K562 (cell line): ENCODE data around the gene AICDA. TPM values are rescaled to one million over a fixed set of nuclear protein-coding genes. Genes with fewer than 3 reads are reported as not detected.

ENCODE experiments used
- ATAC-seq: fragments of 200-7000 bp; cut with Tn5 transposase; 3 replicates; pipeline ENCODE4 v1.9.1; 2020; ENCODE audit warnings: moderate library complexity
- BruUV-seq: library from RNA; stranded (reverse); fragments of 400-500 nt; replicated peaks from 2 replicates; lab custom pipeline; 2021; lab: Mats Ljungman, UMichigan
- CTCF ChIA-PET: fragments of 300-600 bp; formaldehyde crosslinking; extraction: SDS; loops from one replicate; lab custom pipeline; 2021; ENCODE audit warnings: low intra/inter-chr PET ratio; lab: Yijun Ruan, JAX
- POLR2A ChIA-PET: fragments of 300-600, 350-650 bp; sonication (Branson Sonifier 250); formaldehyde crosslinking; extraction: SDS; loops from one replicate; lab custom pipeline; 2021; ENCODE audit warnings: antibody characterized with exemption, inconsistent platforms; lab: Yijun Ruan, JAX
- DNase-seq, 4 experiments: peaks; one replicate each; pipeline versions ENCODE4 v3.0.0 to v3.0.0-alpha.2; 2011 to 2018; ENCODE audit warnings: low spot score in 3 of 4, mixed read lengths in 3 of 4; ENCODE audit errors: extremely low read depth in 1 of 4
- FAIRE-seq: peaks from 2 replicates; lab custom pipeline; 2011; peaks lifted over from hg19 to GRCh38; lab: Jason Lieb, UNC
- H2AFZ ChIP-seq: 2 replicates; pipeline ENCODE4 v1.6.0; 2011; ENCODE audit warnings: low read depth, low read length, control low read depth, inconsistent platforms
- H3K27ac ChIP-seq: fragments of 200-600 bp; 3 replicates; pipeline ENCODE4 v1.8.0; 2011; ENCODE audit warnings: low read depth, mild to moderate bottlenecking, control low read depth, inconsistent platforms, low read length, moderate library complexity, mixed read lengths; ENCODE audit errors: extremely low read depth
- H3K27me3 ChIP-seq, 2 experiments: fragments of 300-600 bp in 1 of 2; 2 replicates in 1 of 2; 3 replicates in 1 of 2; pipeline versions ENCODE4 v1.6.0 to v1.8.0; 2011; ENCODE audit warnings: inconsistent platforms in 2 of 2, low read length in 2 of 2, mild to moderate bottlenecking in 1 of 2, mixed read lengths in 1 of 2, moderate library complexity in 1 of 2; ENCODE audit not compliant: control insufficient read depth in 2 of 2, insufficient read depth in 2 of 2
- H3K36me3 ChIP-seq: fragments of 300-600 bp; 3 replicates; pipeline ENCODE4 v1.8.0; 2011; ENCODE audit warnings: mild to moderate bottlenecking, low read length, inconsistent platforms; ENCODE audit not compliant: control insufficient read depth, insufficient read depth
- H3K4me1 ChIP-seq, 2 experiments: fragments of 200-600 bp in 1 of 2; replicated peaks in 1 of 2; 2 replicates in 1 of 2; 3 replicates in 1 of 2; pipeline versions ENCODE4 v1.5.1 to v1.8.0; 2011; ENCODE audit warnings: inconsistent platforms in 2 of 2, low read length in 2 of 2, mild to moderate bottlenecking in 1 of 2, mixed read lengths in 1 of 2, moderate library complexity in 1 of 2; ENCODE audit not compliant: control insufficient read depth in 2 of 2, insufficient read depth in 2 of 2
- H3K4me2 ChIP-seq: 2 replicates; pipeline ENCODE4 v1.6.1; 2011; ENCODE audit warnings: low read length, control low read depth, inconsistent platforms, mixed read lengths; ENCODE audit not compliant: insufficient read depth
- H3K4me3 ChIP-seq: fragments of 200-600 bp; sonication (generic), shearing (Covaris generic); 2 replicates; pipeline ENCODE4 v1.5.1; 2016; ENCODE audit warnings: control low read depth, inconsistent platforms
- H3K79me2 ChIP-seq: fragments of 200-600 bp; 3 replicates; pipeline ENCODE4 v1.8.0; 2011; ENCODE audit warnings: low read length, inconsistent platforms; ENCODE audit not compliant: control insufficient read depth, insufficient read depth
- H3K9ac ChIP-seq, 2 experiments: 2 replicates each; pipeline versions ENCODE4 v1.6.0 to v1.6.1; 2011; ENCODE audit warnings: low read depth in 2 of 2, low read length in 2 of 2, control low read depth in 1 of 2, inconsistent platforms in 1 of 2, mild to moderate bottlenecking in 1 of 2, mixed read lengths in 1 of 2; ENCODE audit not compliant: insufficient read depth in 1 of 2
- H3K9me1 ChIP-seq: one replicate; pipeline ENCODE4 v1.6.0; 2011; ENCODE audit warnings: inconsistent platforms, mild to moderate bottlenecking, low read length, moderate library complexity; ENCODE audit not compliant: control insufficient read depth, insufficient read depth
- H3K9me3 ChIP-seq: replicated peaks from 2 replicates; pipeline ENCODE4 v1.5.1; 2011; ENCODE audit warnings: low read depth, low read length, inconsistent platforms; ENCODE audit not compliant: control insufficient read depth, insufficient read depth
- H4K20me1 ChIP-seq: replicated peaks from 2 replicates; pipeline ENCODE4 v1.6.1; 2011; ENCODE audit warnings: low read length, inconsistent platforms, mixed read lengths; ENCODE audit not compliant: control insufficient read depth, insufficient read depth
- ATF1 ChIP-seq, 2 experiments: fragments of 450-650 bp in 1 of 2; IDR thresholded peaks; 2 replicates each; pipeline ENCODE4 v1.6.1; 2016; ENCODE audit warnings: missing compliant biosample characterization in 1 of 2, missing genetic modification characterization in 1 of 2
- CBX5 ChIP-seq: IDR thresholded peaks from 2 replicates; pipeline ENCODE4 v1.6.1; 2014; ENCODE audit warnings: low read depth, borderline replicate concordance
- KAT7 ChIP-seq: sonication (generic); formaldehyde crosslinking; IDR thresholded peaks from 2 replicates; pipeline ENCODE4 v1.8.0; 2022; ENCODE audit warnings: missing genetic modification reagents, mild to moderate bottlenecking, borderline replicate concordance
- NFIC ChIP-seq: fragments of 450-650 bp; IDR thresholded peaks from 2 replicates; pipeline ENCODE4 v1.6.1; 2017; ENCODE audit warnings: mild to moderate bottlenecking, inconsistent platforms
- USF1 ChIP-seq: sonication (generic); formaldehyde crosslinking; IDR thresholded peaks from 2 replicates; pipeline ENCODE4 v1.9.0; 2022; ENCODE audit warnings: mild to moderate bottlenecking, missing genetic modification reagents
- ZBTB11 ChIP-seq, 3 experiments: fragments of 200-800 bp in 1 of 3; fragments of 250-450 bp in 1 of 3; fragments of 450-650 bp in 1 of 3; sonication (Bioruptor Pico) in 1 of 3; sonication (Bioruptor generic) in 1 of 3; formaldehyde crosslinking in 1 of 3; IDR thresholded peaks; 2 replicates each; pipeline versions ENCODE4 v1.6.1 to v1.8.0; 2016 to 2022; ENCODE audit warnings: mild to moderate bottlenecking in 2 of 3, missing genetic modification characterization in 2 of 3, missing compliant biosample characterization in 1 of 3, moderate library complexity in 1 of 3
- ZNF121 ChIP-seq: sonication (generic); formaldehyde crosslinking; conservative IDR thresholded peaks from 2 replicates; pipeline ENCODE4 v1.8.0; 2022; ENCODE audit warnings: missing genetic modification reagents
- ZNF431 ChIP-seq: sonication (generic); formaldehyde crosslinking; IDR thresholded peaks from 2 replicates; pipeline ENCODE4 v1.8.0; 2022; ENCODE audit warnings: mild to moderate bottlenecking, missing genetic modification reagents
- ZNF740 ChIP-seq, 3 experiments: fragments of 200-800 bp in 1 of 3; sonication (Bioruptor generic) in 1 of 3; sonication (generic) in 1 of 3; formaldehyde crosslinking in 1 of 3; IDR thresholded peaks; 2 replicates each; pipeline versions ENCODE4 v1.6.1 to v1.8.0; 2016 to 2022; ENCODE audit warnings: mild to moderate bottlenecking in 2 of 3, missing compliant biosample characterization in 2 of 3, missing genetic modification characterization in 2 of 3, missing genetic modification reagents in 1 of 3
- WGBS: fragments of 100-300 bp; shearing (Covaris generic); methylation state at CpG from one replicate; pipeline ENCODE4 v1.1.6; 2016; ENCODE audit warnings: low coverage, mixed read lengths; ENCODE audit not compliant: insufficient coverage; ENCODE audit errors: missing lambda C conversion rate; 5-methylcytosine and 5-hydroxymethylcytosine counted together
- in situ Hi-C: fragments of 300-500 bp; cut with MboI; formaldehyde crosslinking; loops from 4 replicates; pipeline ENCODE4 v1.15.0; 2018; ENCODE audit warnings: inconsistent platforms, mixed read lengths
- intact Hi-C: fragments of 100-400 bp; cut with micrococcal nuclease; formaldehyde crosslinking; loops from 2 replicates; pipeline ENCODE4 v1.14.2; 2022
- polyA plus RNA-seq, 8 experiments: library from polyadenylated mRNA; depleted of rRNA in 4 of 8; stranded (reverse) in 5 of 8; unstranded in 3 of 8; fragments of >200 nt; fragmentation: Nextera tagmentation in 2 of 8; fragmentation: Illumina TruSeq in 1 of 8; extraction: Ambion mirVana in 2 of 8; extraction: Trizol in 1 of 8; gene quantifications; 2 replicates each; pipeline versions ENCODE4 v1.2.1 to v1.2.3, GENCODE V29; 2011 to 2014; ENCODE audit warnings: inconsistent platforms in 1 of 8, missing spikeins in 1 of 8
- total RNA-seq, 7 experiments: library from RNA; depleted of rRNA in 6 of 7; stranded (reverse); fragments of >200 nt in 6 of 7; fragmentation: Illumina TruSeq in 2 of 7; extraction: Trizol in 2 of 7; gene quantifications; 2 replicates each; pipeline versions ENCODE4 v1.2.1 to v1.2.3, GENCODE V29; 2011 to 2021; ENCODE audit warnings: low replicate concordance in 1 of 7

The AICDA gene
- total and polyA plus RNA-seq, 9 of the 15 experiments (the other 6 are each of a cell fraction or from before 2014, with no cell fraction given) = not detected

- TF ChIP-seq KAT7 (CRISPR knock-in tag) (no peak), ZNF431 (CRISPR knock-in tag) (no peak)
- Histone ChIP-seq H4K20me1 (no peaks in the 10 kb centered on the region), H2AFZ (no peak overlapping the region), H3K4me2 (no peak overlapping the region), H3K9me1 (no peaks in the 10 kb centered on the region), H3K27ac (no peak overlapping the region), H3K36me3 (no peaks in the 10 kb centered on the region), H3K27me3 (no peaks in the 10 kb centered on the region), H3K79me2 (no peaks in the 10 kb centered on the region), H3K9ac (no peak overlapping the region), H3K9me3 (no peaks in the 10 kb centered on the region), H3K4me3 (no peak overlapping the region), H3K4me1 (no peaks in the 10 kb centered on the region)
- ChIA-PET CTCF (no interaction called here), POLR2A (no interaction called here)
- FAIRE-seq (no peak), ATAC-seq (no peak), DNase-seq (no peak)
- in situ Hi-C loops (no loop called here), intact Hi-C loops (no loop called here)
- no TSS peak for BruUV-seq
- 0% methylated on average over 1 of the region's 4 CpGs for WGBS
These were observed 10.0 kb upstream of the AICDA start for GRCh38 chr12:8622646-8623045.

- DNase-seq (no peak), ATAC-seq (no peak), FAIRE-seq (no peak)
- BruUV-seq = no TSS peak
- in situ Hi-C loops = no loop called here
- Histone ChIP-seq H3K36me3 (no peaks in the 10 kb centered on the region), H3K27me3 (no peaks in the 10 kb centered on the region; a peak in 1 of 5 replicates), H3K4me3 (no peak overlapping the region), H3K79me2 (no peaks in the 10 kb centered on the region), H2AFZ (no peak overlapping the region), H3K27ac (no peak overlapping the region), H3K9me1 (no peaks in the 10 kb centered on the region), H3K9ac (no peak overlapping the region), H3K9me3 (no peaks in the 10 kb centered on the region), H3K4me1 (peaks cover 0 to 5% of the 10 kb centered on the region in 2 experiments; a peak in 2 of 5 replicates), H4K20me1 (no peaks in the 10 kb centered on the region; the same call in 1 of the 2 replicates), H3K4me2 (no peak overlapping the region)
- WGBS = 5% methylated on average over 6 of the region's 6 CpGs
- ChIA-PET POLR2A (no interaction called here), CTCF (no interaction called here)
- intact Hi-C loops = no loop called here
- no peak for TF ChIP-seq ZBTB11 (CRISPR knock-in tag; IDR thresholded peaks at IDR 0.05)
- no peak for TF ChIP-seq ZNF740 (CRISPR knock-in tag; IDR thresholded peaks at IDR 0.05)
- no peak for TF ChIP-seq ZNF740 (tag; IDR thresholded peaks at IDR 0.05)
- TF ChIP-seq NFIC = no peak
- TF ChIP-seq USF1 (CRISPR knock-in tag) = no peak
- TF ChIP-seq ZNF121 (CRISPR knock-in tag) = no peak
- TF ChIP-seq ATF1 (CRISPR knock-in tag; IDR thresholded peaks at IDR 0.05) = no peak
- TF ChIP-seq ATF1 (tag; IDR thresholded peaks at IDR 0.05) = no peak
- TF ChIP-seq CBX5 = no peak
These were observed 2.5 kb upstream of the AICDA start for GRCh38 chr12:8615206-8615605.
